GM21390 (cell line): ENCODE data around the gene CNOT1.
"Not testable (repeated sequence)": the region's sequence is repeated elsewhere in the genome, so short reads cannot be mapped to it uniquely, and the experiment has no call there.

Source experiments
- ATAC-seq: cut with Tn5 transposase; IDR thresholded peaks from one replicate; pipeline ENCODE4 v1.9.1; 2021; ENCODE audit not compliant: unreplicated experiment

The CNOT1 gene

GRCh38 chr16:58582971-58583765 is 46.5 kb downstream of the CNOT1 start:
- no peak for ATAC-seq

DNA sequence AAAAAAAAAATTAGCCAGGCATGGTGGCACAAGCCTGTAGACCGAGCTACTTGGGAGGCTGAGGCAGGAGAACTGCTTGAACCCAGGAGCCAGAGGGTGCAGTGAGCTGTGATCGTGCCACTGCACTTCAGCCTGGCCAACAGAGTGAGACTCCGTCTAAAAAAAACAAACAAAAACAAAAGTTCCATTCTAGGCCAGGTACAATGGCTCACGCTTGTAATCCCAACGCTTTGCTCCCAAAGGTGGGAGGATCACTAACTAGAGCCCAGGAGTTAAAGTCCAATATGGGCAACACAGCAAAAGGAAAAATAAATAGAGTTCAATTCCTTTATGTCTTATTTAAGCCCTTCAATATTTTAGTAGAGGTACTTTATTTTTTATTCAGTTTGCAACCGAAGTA is 47.5 kb downstream of the CNOT1 start:
- no peak for ATAC-seq

DNA sequence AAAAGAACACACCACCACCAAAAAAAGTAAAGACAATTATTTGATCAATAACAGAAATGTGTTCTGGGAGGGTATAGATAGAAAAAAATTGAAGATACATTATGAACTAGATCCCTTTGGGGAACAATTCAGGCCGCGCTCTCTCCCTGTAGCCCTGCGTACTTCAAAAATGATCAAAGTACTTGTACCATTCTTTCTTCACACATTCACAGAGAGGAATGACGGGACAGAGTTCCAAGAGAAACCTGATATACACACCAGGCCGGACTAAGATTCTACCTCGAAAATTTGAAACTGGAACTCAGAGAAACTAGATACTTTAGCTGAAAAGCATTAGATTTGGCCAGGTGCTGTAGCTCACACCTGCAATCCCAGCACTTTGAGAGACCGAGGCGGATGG is 50.0 kb downstream of the CNOT1 start:
- no peak for ATAC-seq

GRCh38 chr16:58578642-58579041 is 51.0 kb downstream of the CNOT1 start:
- no peak for ATAC-seq

DNA sequence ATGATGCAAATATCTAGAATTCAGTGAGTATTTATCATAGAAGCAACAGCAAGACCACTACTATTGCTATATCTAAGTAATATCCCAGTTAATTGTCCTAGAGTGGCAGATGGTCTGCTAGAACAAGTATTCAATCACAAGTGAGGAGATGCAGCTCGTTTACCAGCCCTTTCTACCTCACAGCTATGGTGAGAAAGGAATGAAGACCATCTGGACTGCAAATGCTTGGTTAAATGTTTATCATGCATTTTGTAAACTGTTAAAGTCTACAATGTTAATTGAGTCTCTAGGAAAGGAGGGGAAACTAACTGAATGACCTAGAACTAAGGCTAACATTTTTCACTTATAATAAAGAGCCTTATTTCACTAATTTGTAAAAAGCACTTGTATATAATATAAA is 52.5 kb downstream of the CNOT1 start:
- no peak for ATAC-seq

- no peak for ATAC-seq
Observed at GRCh38 chr16:58574895-58575294, 54.7 kb downstream of the CNOT1 start.

- not testable (repeated sequence) for ATAC-seq
Observed at GRCh38 chr16:58565697-58566096, 63.9 kb downstream of the CNOT1 start.

DNA sequence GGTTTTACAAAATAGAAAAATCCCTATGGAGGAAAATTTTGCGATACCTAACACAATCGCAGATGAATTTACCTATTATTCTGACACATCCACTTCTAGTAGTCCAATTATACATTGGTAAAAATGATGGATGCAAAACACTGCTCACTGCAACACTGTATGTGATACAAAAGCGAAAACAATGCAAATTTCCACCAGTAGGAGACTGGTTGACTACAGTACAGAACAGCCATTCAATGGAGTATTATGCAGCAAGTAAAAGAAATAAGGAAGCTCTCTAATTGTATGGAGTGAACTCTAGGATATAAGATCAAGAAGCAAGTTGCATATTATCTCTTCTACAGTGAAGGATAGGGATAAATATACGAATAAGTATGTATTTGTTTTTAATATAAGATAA is 65.9 kb downstream of the CNOT1 start:
- no peak for ATAC-seq

DNA sequence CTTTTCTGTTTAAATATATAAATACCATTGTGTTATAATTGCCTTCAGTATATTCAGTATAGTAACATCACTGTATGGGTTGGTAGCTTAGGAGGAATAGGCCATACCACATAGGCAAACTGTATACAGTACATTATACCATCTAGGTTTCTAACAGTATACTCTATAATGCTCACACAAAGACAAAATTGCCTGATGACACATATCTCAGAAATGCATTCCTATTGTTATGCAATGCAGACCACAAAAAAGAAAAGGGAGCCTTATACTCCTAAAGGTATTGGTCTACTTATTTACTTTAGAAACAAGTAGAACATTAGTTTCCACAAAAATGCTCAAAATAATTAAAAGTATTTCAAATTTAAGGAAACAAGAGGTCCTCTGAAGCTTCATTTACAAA is 66.4 kb downstream of the CNOT1 start:
- no peak for ATAC-seq

DNA sequence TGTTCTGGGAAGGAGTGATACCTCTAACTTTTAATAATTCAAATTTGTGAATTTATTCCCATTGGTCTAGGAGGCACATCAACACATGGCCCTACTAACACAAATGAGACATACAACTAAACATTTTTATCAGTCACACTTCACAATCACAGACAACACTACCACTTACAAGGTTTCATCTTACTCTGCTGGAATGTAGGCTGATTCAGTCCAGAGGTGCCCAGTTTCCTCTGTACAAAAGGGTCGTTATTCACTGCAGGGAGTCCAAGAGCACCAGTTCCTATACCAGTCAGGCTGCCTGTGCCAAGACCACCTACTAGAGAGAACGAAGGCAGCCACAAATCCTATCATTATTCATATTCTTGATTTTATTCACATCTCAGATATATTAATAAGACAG is 72.9 kb downstream of the CNOT1 start:
- ATAC-seq = no peak

DNA sequence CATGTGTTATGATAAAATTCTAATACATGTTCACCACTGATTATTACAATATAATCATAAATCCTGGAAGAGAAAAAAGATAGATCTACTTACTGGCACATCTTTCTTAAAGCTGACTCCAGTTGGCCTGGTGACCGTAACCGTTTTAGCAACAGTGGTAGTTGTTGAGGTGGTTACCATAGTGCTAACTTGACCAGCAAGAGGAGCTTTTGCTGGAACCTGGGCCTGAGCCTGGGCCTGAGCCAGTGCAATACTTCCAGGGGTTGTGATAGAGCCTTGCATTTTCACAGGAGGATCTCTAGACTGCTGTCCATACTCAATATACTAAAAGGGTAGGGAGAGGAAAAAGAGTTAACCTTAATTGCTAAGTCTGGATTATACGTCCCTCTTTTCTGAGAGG is 78.1 kb downstream of the CNOT1 start:
- no peak for ATAC-seq

- no peak for ATAC-seq
Observed at GRCh38 chr16:58548378-58548777, 81.2 kb downstream of the CNOT1 start.

GRCh38 chr16:58543685-58544084 is 85.9 kb downstream of the CNOT1 start:
- no peak for ATAC-seq

GRCh38 chr16:58542291-58542690 is 87.3 kb downstream of the CNOT1 start:
- ATAC-seq = no peak

DNA sequence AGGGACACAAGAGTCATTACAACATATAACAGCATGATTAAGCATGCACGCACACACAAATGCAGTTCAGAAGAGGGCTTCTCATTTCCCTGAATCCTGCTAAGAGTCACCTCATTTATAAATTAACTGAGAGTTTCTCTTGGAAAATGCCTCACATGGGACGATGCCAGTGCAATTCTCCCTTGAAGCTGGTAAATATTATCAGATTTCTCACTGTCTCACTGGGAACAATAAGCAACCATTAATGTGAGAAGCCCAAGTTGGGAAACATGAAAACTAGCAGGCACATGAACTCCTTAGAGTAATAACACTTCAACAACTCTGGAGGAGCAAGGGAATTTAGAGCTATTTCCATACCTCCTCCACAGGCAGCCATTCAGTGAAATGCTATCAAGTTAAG is 87.9 kb downstream of the CNOT1 start:
- ATAC-seq = no peak

DNA sequence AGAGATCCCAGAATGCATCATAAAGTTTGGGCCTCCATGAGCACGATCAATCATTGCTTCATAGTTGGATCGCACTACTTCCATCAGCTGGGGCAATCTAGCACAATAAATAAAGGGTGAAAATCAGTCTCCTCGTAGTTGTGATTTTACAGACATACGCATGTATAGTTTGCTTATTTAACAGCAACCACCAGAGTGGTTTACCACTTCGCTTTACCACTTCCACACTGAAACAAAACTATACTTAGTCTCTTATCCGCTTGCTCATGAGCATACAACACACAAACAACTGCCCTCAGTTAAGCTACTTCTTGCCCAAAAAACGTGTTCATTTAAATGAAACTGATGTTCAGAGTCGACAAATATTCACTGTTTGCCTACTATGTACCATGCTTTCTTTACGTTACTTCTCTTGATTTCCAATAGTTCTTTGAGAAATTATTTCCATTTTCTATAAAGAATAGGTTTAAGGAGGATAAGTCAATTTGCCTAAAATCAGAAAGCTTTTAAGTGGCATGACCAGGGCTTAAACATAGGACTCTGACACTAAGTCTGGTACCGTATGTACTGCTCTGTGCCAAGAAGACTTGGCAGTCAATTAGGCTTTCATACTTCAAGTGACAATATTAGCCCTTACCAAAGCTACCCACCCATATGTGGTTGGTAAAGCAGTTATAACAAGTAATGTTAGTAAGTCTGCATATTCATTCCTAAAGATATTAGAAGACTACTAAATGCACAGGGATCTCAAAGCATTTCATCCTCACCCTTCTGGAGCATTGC is 92.3 kb downstream of the CNOT1 start:
- ATAC-seq = no peak

- no peak for ATAC-seq
Observed at GRCh38 chr16:58536278-58536677, 93.3 kb downstream of the CNOT1 start.

DNA sequence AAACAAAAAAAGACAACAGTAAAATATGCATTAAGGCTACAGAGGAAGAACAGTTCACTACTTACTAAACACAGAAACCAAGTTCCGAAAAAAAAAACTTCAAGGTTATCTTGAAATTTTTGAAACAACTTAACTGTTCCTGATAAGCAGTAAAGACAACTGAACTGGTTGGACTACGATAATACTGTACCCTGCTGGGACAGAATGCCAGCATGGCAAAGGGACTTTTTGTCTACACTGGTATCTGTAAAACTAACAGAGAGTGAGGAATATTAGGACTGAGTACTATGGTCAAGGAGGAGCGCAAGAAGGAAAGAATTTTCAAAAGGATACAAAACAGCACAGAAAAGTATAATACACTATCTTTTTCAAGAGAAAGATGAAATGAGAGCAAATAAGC is 94.5 kb downstream of the CNOT1 start:
- no peak for ATAC-seq

GRCh38 chr16:58533751-58534470 is 95.7 kb downstream of the CNOT1 start:
- no peak for ATAC-seq

DNA sequence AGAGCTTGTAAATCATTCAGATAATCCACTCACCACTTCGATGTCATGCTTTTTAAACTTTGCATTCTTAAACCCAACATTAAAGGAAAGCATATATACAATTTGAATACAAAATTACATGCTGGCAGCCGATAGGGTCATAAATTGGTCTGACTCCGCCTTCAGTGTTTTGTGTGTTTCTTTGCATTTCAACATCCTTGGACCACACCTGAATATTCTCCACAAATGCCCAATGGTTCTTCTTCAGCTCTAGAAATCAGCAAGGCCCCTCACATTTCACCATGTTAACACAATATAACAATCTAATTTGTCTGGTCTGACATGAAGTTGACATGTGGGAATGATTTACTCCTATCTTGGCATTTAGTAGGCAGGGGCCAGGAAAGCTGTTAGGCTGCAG is 97.2 kb downstream of the CNOT1 start:
- no peak for ATAC-seq

DNA sequence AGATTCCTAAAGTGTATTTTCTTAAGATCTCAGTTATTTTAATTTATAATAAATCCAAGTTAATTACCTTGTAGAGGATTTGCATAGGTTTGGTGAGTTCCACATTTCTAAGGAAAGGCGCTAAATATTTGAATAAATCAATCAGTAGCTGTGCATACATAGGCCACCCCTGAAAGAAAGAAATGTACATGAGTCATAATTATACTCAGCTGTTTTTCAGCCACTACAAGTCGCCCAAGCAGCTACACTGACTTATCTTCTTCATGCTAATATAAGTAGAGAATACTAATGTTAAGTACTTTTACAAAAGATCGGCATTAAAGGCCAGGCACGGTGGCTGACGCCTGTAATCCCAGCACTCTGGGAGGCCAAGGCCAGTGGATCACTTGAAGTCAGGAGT is 99.4 kb downstream of the CNOT1 start:
- ATAC-seq = no peak

DNA sequence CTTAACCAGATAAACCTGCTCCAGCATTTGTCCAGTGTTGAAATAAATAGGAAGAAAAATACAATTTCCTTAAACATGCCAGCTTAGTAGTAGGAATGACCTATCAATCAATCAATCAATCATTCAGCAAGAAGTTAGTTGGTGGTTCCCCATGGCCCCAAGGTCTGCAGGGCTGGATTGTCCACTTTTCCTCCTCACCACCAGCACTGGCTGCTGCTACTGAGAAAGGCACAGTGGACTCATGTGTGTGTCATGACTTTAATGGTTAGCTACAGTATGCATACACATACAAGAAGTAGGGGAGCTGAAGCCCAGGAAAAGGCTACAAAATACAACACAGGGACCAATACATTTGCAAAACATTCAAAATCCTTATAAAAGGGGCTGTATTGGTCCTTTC is 109.9 kb downstream of the CNOT1 start:
- ATAC-seq = no peak
